Stomach (tissue), 4 donors: ENCODE results near the gene TMEM121B.

Source experiments
- CTCF ChIP-seq, 7 experiments: fragments of 450-650 bp in 4 of 7; fragments of 200-600 bp in 3 of 7; sonication (generic) in 3 of 7; IDR thresholded peaks; one replicate each; pipeline ENCODE4 v1.5.1; 2016 to 2019; ENCODE audit warnings: antibody characterized with exemption in 7 of 7, control low read depth in 2 of 7, mild to moderate bottlenecking in 1 of 7
- POLR2A ChIP-seq, 4 donors: fragments of 450-650 bp; IDR thresholded peaks; one replicate each; pipeline ENCODE4 v1.6.1; 2016; ENCODE audit warnings: antibody characterized with exemption in 4 of 4, control low read depth in 2 of 4, mild to moderate bottlenecking in 1 of 4, moderate library complexity in 1 of 4

DNA sequence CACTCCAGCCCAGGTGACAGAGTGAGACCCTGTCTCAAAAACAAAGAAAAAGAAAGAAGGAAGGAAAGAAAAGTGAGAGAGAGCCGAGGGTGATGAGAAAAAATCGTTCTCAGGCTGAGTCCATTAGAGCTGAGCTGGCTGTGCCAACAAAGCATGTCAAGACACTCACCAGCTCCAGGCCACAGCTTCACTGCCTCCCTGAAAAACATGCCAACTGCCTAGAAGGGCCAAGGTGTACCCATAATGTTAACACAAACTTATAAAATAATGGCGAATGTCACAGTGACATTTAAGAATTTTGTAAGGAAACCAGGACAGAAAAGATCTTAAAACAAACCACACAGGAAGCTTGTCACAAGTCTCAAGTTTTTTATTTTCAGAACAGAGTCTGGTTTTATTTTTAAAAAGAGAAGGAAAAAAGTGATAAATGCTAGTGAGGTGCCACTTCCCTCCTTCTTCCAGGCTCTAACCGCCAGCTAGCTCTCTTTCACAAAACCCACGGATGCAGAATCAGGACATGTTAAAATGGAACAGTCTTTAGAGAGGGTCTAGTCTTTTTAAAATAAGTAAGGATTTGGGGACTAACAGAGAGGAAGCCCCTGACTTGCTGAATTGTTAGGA, 5.1 kb downstream of the TMEM121B start:
- TF ChIP-seq POLR2A (IDR thresholded peaks at IDR 0.05) (no peak), CTCF (IDR thresholded peaks at IDR 0.05) (no peak)
